H9 (cell line): ENCODE results near the gene ALLC. TPM values are rescaled to one million over a fixed set of nuclear protein-coding genes. Genes with fewer than 3 reads are reported as not detected.

ENCODE experiments used
- DNase-seq: peaks from one replicate; pipeline ENCODE4 v3.0.0-alpha.2; 2017
- H2AFZ ChIP-seq: one replicate; pipeline ENCODE4 v1.6.1; 2013; ENCODE audit warnings: mild to moderate bottlenecking, low read length, control low read depth, moderate library complexity
- H2AK5ac ChIP-seq: 2 replicates; pipeline ENCODE4 v1.6.1; 2013; ENCODE audit warnings: low read length, control low read depth, mixed read lengths; ENCODE audit not compliant: insufficient read length
- H2BK120ac ChIP-seq: one replicate; pipeline ENCODE4 v1.6.1; 2013; ENCODE audit warnings: low read depth, mild to moderate bottlenecking, low read length, control low read depth, inconsistent platforms; ENCODE audit not compliant: poor library complexity, severe bottlenecking
- H2BK12ac ChIP-seq: 2 replicates; pipeline ENCODE4 v1.6.1; 2013; ENCODE audit warnings: low read length, control low read depth, mixed read lengths, low read depth; ENCODE audit not compliant: insufficient read length
- H2BK15ac ChIP-seq: 2 replicates; pipeline ENCODE4 v1.6.1; 2013; ENCODE audit warnings: low read depth, low read length, control low read depth
- H2BK20ac ChIP-seq: one replicate; pipeline ENCODE4 v1.6.1; 2013; ENCODE audit warnings: low read depth, mild to moderate bottlenecking, low read length, control low read depth, inconsistent platforms; ENCODE audit not compliant: poor library complexity, severe bottlenecking
- H2BK5ac ChIP-seq: 2 replicates; pipeline ENCODE4 v1.6.1; 2013; ENCODE audit warnings: low read length, control low read depth, mixed read lengths; ENCODE audit not compliant: insufficient read length
- H3K14ac ChIP-seq: 2 replicates; pipeline ENCODE4 v1.6.1; 2013; ENCODE audit warnings: low read length, control low read depth; ENCODE audit not compliant: insufficient read depth
- H3K18ac ChIP-seq: 2 replicates; pipeline ENCODE4 v1.6.1; 2013; ENCODE audit warnings: low read depth, mild to moderate bottlenecking, mixed read lengths, low read length, control low read depth; ENCODE audit not compliant: insufficient read length
- H3K23ac ChIP-seq: 2 replicates; pipeline ENCODE4 v1.6.1; 2013; ENCODE audit warnings: low read length, control low read depth, mixed read lengths, low read depth; ENCODE audit not compliant: insufficient read length
- H3K23me2 ChIP-seq: 2 replicates; pipeline ENCODE4 v1.6.1; 2013; ENCODE audit warnings: low read depth, mild to moderate bottlenecking, mixed read lengths, low read length, control low read depth; ENCODE audit not compliant: insufficient read length, poor library complexity, severe bottlenecking
- H3K27ac ChIP-seq: 2 replicates; pipeline ENCODE4 v1.5.1; 2013; ENCODE audit warnings: low read length, control low read depth, mixed read lengths, low read depth; ENCODE audit not compliant: insufficient read length
- H3K27me3 ChIP-seq: 2 replicates; pipeline ENCODE4 v1.6.1; 2013; ENCODE audit warnings: low read length, control low read depth, inconsistent platforms; ENCODE audit not compliant: insufficient read depth
- H3K4ac ChIP-seq: 2 replicates; pipeline ENCODE4 v1.6.1; 2013; ENCODE audit warnings: low read depth, mild to moderate bottlenecking, control low read depth, inconsistent platforms, low read length, moderate library complexity
- H3K4me1 ChIP-seq: 2 replicates; pipeline ENCODE4 v1.6.1; 2013; ENCODE audit warnings: low read length, control low read depth, inconsistent platforms; ENCODE audit not compliant: insufficient read depth
- H3K4me2 ChIP-seq: 2 replicates; pipeline ENCODE4 v1.6.1; 2013; ENCODE audit warnings: low read length, control low read depth, mixed read lengths; ENCODE audit not compliant: insufficient read length, insufficient read depth
- H3K56ac ChIP-seq: 2 replicates; pipeline ENCODE4 v1.6.1; 2013; ENCODE audit warnings: low read depth, mild to moderate bottlenecking, mixed read lengths, low read length, control low read depth; ENCODE audit not compliant: insufficient read length
- H3K79me1 ChIP-seq: 2 replicates; pipeline ENCODE4 v1.6.1; 2013; ENCODE audit warnings: low read depth, mild to moderate bottlenecking, moderate library complexity, low read length, control low read depth, inconsistent platforms; ENCODE audit not compliant: insufficient read depth, poor library complexity, severe bottlenecking
- H3K79me2 ChIP-seq: 2 replicates; pipeline ENCODE4 v1.6.1; 2013; ENCODE audit warnings: low read length, control low read depth, inconsistent platforms; ENCODE audit not compliant: insufficient read depth
- H3K9ac ChIP-seq: 2 replicates; pipeline ENCODE4 v1.6.1; 2013; ENCODE audit warnings: low read length, control low read depth, mixed read lengths; ENCODE audit not compliant: insufficient read length; ENCODE audit errors: extremely low read depth
- H3K9me3 ChIP-seq: one replicate; pipeline ENCODE4 v1.6.1; 2013; ENCODE audit warnings: low read depth, low read length, inconsistent platforms; ENCODE audit not compliant: control insufficient read depth
- H3T11ph ChIP-seq: one replicate; pipeline ENCODE4 v1.6.1; 2013; ENCODE audit warnings: mild to moderate bottlenecking, low read length, control low read depth, inconsistent platforms
- H4K20me1 ChIP-seq: one replicate; pipeline ENCODE4 v1.6.1; 2013; ENCODE audit not compliant: control insufficient read depth, insufficient read length, insufficient read depth
- H4K5ac ChIP-seq: 2 replicates; pipeline ENCODE4 v1.6.1; 2013; ENCODE audit warnings: low read depth, mild to moderate bottlenecking, mixed read lengths, low read length, control low read depth; ENCODE audit not compliant: insufficient read length
- H4K8ac ChIP-seq: replicated peaks from 2 replicates; pipeline ENCODE4 v1.6.1; 2013; ENCODE audit warnings: low read length, control low read depth, mixed read lengths, low read depth; ENCODE audit not compliant: insufficient read length
- H4K91ac ChIP-seq: 2 replicates; pipeline ENCODE4 v1.6.1; 2013; ENCODE audit warnings: low read depth, mild to moderate bottlenecking, moderate library complexity, mixed read lengths, low read length, control low read depth; ENCODE audit not compliant: insufficient read length
- H3K27ac Mint-ChIP-seq, 3 experiments: 2 replicates in 2 of 3; 3 replicates in 1 of 3; pipeline ENCODE4 v1.8.0; 2020 to 2021; ENCODE audit warnings: mixed read lengths in 3 of 3, mild to moderate bottlenecking in 1 of 3, moderate library complexity in 1 of 3
- H3K27me3 Mint-ChIP-seq: 2 replicates; pipeline ENCODE4 v1.8.0; 2021; ENCODE audit warnings: low read depth, mild to moderate bottlenecking, moderate library complexity, mixed read lengths
- H3K36me3 Mint-ChIP-seq, 3 experiments: 2 replicates in 2 of 3; 3 replicates in 1 of 3; pipeline ENCODE4 v1.8.0; 2020 to 2021; ENCODE audit warnings: low read depth in 3 of 3, mixed read lengths in 3 of 3; ENCODE audit not compliant: insufficient read depth in 1 of 3
- H3K4me1 Mint-ChIP-seq, 2 experiments: 2 replicates each; pipeline ENCODE4 v1.8.0; 2020; ENCODE audit warnings: mixed read lengths in 2 of 2
- H3K4me3 Mint-ChIP-seq, 2 experiments: 2 replicates in 1 of 2; 3 replicates in 1 of 2; pipeline ENCODE4 v1.8.0; 2020 to 2021; ENCODE audit warnings: mild to moderate bottlenecking in 2 of 2, mixed read lengths in 2 of 2, moderate library complexity in 1 of 2
- H3K9me3 Mint-ChIP-seq, 2 experiments: 2 replicates in 1 of 2; 3 replicates in 1 of 2; pipeline ENCODE4 v1.8.0; 2020; ENCODE audit warnings: mild to moderate bottlenecking in 2 of 2, mixed read lengths in 2 of 2, moderate library complexity in 1 of 2
- WGBS: extraction: QIAGEN DNeasy Blood & Tissue Kit; methylation state at CpG from one replicate; pipeline ENCODE4 v1.1.7; 2013; ENCODE audit warnings: missing lambda C conversion rate, low lambda C conversion rate, mixed read lengths; ENCODE audit not compliant: insufficient read length; ENCODE audit errors: extremely low coverage; 5-methylcytosine and 5-hydroxymethylcytosine counted together
- total RNA-seq: library from RNA; stranded (reverse); gene quantifications from 2 replicates; pipeline ENCODE4 v1.2.1, GENCODE V29; 2021
- TF ChIP-seq, protein P1 (sequence below): fragments of 200-600 bp; sonication (generic); conservative IDR thresholded peaks from 3 replicates; pipeline ENCODE4 v1.8.0; 2021; ENCODE audit warnings: antibody characterized with exemption, mild to moderate bottlenecking

Gene ALLC
- total RNA-seq, 1 experiment from 2014 or later, result not detected

DNA sequence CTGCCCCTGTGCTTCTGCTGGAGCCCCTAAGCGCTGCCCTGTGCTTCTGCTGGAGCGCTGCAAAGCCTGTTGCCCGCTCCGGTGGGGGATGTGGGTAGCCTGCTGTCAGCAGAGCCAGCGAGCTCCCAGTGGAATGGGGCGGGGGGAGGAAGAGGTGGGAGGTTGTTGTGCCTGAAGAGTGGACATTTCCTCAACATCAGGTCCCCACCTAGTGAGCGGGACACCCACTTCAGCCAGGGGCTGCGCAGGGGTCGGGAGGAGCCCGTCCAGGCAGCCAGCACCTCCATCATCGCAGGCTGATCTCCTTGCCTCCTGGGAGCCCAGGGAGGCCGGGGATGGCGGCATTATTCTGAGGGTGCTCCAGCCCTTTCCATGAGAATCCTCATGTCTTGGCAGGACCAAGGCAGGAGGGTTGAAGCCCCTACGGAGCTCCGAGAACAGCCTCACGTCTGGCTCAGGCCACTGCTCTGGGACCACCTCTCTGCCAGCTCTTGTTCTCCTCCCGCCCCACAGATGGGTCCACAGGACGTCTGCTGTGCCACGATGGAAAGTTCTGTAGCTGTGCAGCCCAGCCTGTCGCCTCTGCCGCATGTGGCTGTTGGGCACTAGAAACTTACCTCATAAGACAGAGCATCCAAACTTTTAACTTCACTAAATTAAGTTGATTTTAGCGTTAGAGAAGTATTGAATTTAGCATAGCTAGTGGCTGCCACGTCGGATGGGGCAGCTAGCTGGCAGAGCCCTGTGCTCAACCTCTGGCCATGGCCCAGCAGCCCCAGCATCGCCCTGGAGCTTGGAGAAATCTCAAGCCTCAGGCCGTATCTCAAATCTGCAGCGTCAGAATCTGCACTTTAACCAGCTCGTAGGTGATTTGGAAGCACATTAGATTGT lies 1.9 kb upstream of the ALLC start:
- Histone ChIP-seq H3K9ac (no peak overlapping the region), H2BK12ac (no peak overlapping the region), H3K79me2 (no peaks in the 10 kb centered on the region), H3T11ph (no peak overlapping the region), H3K4me1 (no peaks in the 10 kb centered on the region; the same call in 1 of the 2 replicates), H3K9me3 (no peaks in the 10 kb centered on the region), H3K4ac (no peak overlapping the region), H2AFZ (no peak overlapping the region), H3K56ac (no peak overlapping the region), H3K18ac (no peak overlapping the region), H2BK20ac (no peak overlapping the region), H3K79me1 (no peaks in the 10 kb centered on the region), H4K5ac (no peak overlapping the region), H2BK15ac (no peak overlapping the region), H2BK5ac (no peak overlapping the region), H3K27me3 (no peaks in the 10 kb centered on the region), H3K4me2 (no peak overlapping the region), H4K8ac (no peak overlapping the region), H3K23me2 (peaks cover 2% of the 10 kb centered on the region), H3K14ac (no peak overlapping the region; the same call in 1 of the 2 replicates), H2BK120ac (no peak overlapping the region), H3K23ac (no peak overlapping the region), H4K91ac (no peak overlapping the region), H4K20me1 (no peaks in the 10 kb centered on the region), H3K27ac (no peak overlapping the region), H2AK5ac (no peak overlapping the region)
- WGBS, result no CpG with 5 or more reads among the region's 28 CpGs
- Mint-ChIP-seq H3K36me3 (no peaks in the 10 kb centered on the region; a peak in 2 of 7 replicates), H3K4me1 (peaks cover 26 to 38% of the 10 kb centered on the region in 2 experiments), H3K27me3 (peaks cover 10% of the 10 kb centered on the region), H3K4me3 (no peak overlapping the region), H3K27ac (no peak overlapping the region; a peak in 2 of 7 replicates), H3K9me3 (0 out of 5 replicates have a peak, but pooled peaks cover 0 to 2% of the 10 kb centered on the region in 2 experiments)
- TF ChIP-seq, protein P1, sequence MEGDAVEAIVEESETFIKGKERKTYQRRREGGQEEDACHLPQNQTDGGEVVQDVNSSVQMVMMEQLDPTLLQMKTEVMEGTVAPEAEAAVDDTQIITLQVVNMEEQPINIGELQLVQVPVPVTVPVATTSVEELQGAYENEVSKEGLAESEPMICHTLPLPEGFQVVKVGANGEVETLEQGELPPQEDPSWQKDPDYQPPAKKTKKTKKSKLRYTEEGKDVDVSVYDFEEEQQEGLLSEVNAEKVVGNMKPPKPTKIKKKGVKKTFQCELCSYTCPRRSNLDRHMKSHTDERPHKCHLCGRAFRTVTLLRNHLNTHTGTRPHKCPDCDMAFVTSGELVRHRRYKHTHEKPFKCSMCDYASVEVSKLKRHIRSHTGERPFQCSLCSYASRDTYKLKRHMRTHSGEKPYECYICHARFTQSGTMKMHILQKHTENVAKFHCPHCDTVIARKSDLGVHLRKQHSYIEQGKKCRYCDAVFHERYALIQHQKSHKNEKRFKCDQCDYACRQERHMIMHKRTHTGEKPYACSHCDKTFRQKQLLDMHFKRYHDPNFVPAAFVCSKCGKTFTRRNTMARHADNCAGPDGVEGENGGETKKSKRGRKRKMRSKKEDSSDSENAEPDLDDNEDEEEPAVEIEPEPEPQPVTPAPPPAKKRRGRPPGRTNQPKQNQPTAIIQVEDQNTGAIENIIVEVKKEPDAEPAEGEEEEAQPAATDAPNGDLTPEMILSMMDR, result no peak
- DNase-seq, result no peak
